ENCODE data around the gene PIK3R6.

PIK3R6 gene, protein sequence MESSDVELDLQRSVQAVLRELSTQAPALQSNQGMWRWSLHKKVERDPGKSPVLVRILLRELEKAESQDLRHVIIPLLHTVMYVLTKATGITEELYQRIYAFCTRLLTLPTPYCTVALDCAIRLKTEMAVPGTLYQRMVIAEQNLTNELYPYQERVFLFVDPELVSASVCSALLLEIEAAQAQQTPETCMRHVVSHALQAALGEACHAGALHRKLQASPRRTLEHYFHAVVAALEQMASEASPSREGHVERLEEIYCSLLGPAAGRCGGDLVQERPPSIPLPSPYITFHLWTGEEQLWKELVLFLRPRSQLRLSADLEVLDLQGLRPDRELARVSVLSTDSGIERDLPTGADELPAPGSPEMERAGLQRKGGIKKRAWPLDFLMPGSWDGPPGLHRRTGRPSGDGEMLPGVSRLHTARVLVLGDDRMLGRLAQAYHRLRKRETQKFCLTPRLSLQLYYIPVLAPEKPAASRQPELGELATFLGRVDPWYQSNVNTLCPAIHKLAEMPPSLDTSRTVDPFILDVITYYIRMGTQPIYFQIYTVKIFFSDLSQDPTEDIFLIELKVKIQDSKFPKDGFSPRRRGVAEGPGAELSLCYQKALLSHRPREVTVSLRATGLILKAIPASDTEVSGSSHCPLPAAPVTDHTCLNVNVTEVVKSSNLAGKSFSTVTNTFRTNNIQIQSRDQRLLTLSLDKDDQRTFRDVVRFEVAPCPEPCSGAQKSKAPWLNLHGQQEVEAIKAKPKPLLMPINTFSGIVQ

DNA sequence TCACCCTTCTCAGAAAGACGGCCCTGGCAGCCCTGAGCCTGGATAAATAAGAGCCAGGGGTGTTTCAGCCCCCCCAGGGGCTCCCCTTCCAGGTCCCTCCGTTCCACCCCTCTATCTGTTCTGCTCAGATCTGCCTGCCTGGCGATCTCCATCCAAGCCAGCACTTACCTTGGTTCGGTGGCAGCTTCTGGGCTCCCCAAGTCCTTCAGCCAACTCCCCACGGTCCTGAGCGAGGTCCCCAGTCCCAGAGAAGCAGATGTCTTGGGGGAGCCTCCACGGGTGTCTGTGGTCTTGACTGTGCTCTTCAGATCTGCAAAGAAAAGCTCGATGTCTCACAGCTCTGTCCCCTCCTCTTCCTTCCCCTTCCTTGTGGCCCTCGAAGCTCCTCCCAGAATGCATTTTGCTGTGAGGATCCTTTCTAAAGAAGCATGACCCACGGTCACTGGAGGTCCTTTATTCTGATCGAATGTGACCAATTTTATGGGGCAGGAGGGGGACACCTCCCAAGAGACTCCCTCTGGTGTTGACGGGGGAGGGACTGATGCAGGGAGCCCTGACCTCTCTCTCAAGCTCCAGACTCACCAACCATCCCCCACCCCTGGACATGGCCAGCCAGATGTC, at the start of gene PIK3R6:
Gene PIK3R6 (minus strand): TSS at position 314 of the 621 bp plus-strand sequence. CDS start 17,880 bp downstream, outside the sequence.
- TF ChIP-seq GATA3 (IDR thresholded peaks at IDR 0.05; ENCODE audit: low read depth, low read length) (no peak), GATA2 (IDR thresholded peaks at IDR 0.05; ENCODE audit: low read depth, low read length) (no peak)

DNA sequence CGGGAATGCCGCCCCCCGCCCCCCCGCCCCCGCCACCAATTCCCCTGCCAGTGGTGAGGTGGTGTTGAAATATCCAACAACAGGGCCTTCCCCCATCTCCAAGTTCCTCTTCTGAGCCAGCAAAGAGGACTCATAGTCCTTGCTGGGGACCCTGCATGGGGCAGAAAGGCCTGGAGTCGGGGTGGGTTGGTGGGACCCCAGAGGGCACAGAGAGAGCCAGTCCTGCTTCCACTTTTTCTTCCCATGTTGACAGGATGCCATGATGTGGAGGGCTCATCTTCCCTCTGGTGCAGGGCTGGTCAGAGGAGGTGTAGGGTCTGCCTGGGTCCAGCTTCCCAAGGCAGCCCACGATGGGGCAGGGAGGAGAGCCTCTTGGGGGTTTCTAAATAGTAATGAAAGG, 49.0 kb upstream of the PIK3R6 start:
- TF ChIP-seq GATA2 (IDR thresholded peaks at IDR 0.05; ENCODE audit: low read depth, low read length) (no peak), GATA3 (IDR thresholded peaks at IDR 0.05; ENCODE audit: low read depth, low read length) (no peak)

DNA sequence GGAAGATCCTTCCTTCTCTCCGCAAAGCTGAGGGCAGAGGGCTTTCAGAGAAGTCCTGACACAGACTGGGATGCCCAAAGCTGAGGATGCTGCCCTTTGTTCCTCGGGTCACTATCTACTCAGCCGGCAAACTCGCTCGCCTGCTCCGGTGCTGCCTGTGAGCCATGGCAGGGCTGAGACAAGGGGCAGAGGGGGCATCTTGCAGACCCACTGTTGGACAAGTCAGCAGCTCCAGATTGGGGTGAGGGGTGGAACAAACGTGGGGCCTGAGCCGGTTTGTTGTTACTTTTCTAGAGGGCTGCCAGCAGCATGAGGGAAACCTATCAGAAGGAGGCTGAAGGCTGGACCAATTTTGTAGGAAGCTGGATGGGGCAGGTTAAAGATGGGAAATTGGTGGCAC, 47.1 kb upstream of the PIK3R6 start:
- TF ChIP-seq GATA3 (IDR thresholded peaks at IDR 0.05; ENCODE audit: low read depth, low read length) (no peak), GATA2 (IDR thresholded peaks at IDR 0.05; ENCODE audit: low read depth, low read length) (no peak)

DNA sequence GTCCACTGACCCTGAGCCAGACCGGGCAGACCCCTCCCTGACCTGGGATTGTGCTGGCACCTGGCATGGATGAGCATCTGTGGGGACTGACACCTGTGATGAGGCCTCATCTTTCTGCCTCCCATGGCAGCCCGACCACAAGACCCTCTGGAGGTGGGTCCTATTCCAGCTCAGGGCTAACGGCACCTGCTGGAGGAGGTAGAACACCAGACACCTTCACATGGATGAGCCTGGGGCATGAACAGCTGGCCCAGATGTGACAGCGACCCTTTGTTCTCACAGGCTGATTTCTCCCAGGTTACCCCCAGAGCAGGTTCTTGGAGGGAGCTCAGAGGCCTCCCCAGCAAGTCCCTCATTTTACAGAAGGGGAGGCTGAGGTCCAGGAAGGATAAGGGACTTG, 46.4 kb upstream of the PIK3R6 start:
- TF ChIP-seq GATA2 (IDR thresholded peaks at IDR 0.05; ENCODE audit: low read depth, low read length) (no peak), GATA3 (IDR thresholded peaks at IDR 0.05; ENCODE audit: low read depth, low read length) (no peak)

DNA sequence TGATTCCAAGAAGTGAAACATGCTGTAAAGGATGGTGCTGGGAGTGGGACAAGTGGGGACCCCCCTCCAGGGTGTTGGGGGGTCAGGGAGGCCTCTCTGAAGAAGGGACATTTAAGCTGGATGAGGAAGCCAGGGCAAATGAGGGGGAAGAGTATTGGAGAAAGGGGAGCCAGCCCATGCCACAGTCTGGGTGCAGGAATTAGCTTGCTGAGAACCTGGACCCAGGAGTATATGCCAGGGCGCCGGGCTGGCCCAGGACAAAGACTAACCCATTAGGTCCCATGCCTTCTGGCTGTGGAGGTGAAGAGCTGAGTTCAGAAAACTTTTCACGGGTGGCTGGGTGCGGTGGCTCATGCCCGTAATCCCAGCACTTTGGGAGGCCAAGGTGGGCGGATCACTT, 45.6 kb upstream of the PIK3R6 start:
- TF ChIP-seq GATA3 (IDR thresholded peaks at IDR 0.05; ENCODE audit: low read depth, low read length) (no peak), GATA2 (IDR thresholded peaks at IDR 0.05; ENCODE audit: low read depth, low read length) (no peak)

DNA sequence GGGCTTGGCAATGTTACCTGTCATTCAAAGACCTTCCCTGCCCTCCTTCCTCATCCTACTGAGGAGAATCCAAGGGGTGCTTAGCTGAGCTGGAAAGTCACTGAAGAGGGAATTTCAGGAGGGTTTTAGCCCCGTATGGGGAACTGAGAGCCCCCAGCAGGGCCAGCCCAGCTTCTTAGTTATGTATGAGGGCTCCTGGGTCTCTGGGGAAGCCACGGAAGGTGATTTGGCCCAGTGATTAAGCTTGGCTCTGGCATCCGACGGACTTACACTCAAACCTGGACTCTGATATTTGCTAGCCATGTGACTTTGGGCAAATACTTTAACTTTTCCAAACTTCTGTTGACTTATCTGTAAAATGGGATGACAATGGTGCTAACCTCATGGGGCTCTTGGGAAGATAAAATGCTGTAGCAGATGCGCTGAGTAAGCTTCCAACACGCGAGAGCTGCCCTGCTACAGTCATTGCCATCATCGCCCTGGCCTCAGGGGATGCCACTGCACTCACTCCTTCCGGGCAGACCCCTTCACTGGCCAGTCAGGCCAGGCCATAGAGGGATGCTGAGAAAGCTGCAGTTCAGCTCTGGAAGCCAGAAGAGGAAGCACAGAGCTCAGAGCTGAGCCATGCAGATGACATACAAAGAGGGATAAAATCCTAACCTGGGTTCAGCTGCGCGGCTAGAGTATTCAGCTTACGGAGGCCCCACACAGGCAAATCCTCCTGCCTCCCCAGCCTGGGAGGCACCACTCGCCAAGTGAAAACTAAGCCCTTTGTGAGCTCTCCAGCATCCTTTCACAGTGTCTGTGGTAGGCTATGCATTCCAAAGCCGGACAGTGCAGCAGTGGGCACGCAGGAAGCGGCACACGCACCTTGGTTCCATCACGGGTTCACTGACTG, 44.9 kb upstream of the PIK3R6 start:
- TF ChIP-seq GATA3 (IDR thresholded peaks at IDR 0.05; ENCODE audit: low read depth, low read length) (no peak), GATA2 (IDR thresholded peaks at IDR 0.05; ENCODE audit: low read depth, low read length) (no peak)

DNA sequence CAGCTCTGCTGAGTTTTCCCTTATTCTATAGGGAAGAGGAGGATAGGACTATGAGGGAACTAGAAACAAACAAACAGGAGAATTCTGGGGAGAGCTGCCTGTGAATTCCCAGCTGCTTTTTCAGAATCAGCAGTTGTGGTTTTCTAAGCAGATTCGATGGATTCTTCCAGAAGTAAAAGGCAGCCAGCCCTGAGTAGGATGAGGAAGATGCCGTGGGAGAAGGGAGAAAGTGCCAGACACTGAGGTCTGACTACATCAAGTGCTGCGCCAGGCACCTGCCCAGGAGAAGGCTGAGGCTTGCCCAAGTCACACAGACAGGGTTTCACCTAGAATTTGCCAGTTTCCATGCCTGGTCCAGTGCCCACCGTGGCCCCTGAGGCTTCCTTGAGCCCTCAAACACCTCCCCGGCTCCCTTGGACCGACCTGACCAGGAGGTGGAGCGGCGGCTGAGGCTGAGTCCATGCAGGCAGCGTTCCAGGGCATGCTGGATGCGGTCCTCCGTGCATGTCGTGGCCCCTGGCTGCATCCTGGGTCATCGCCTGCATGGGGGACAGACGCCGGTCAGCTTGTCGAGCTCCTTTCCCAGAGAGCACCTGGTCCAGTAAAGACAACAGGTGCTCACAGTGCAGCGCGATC, 43.6 kb upstream of the PIK3R6 start:
- TF ChIP-seq GATA2 (IDR thresholded peaks at IDR 0.05; ENCODE audit: low read depth, low read length) = no peak
- TF ChIP-seq GATA3 (IDR thresholded peaks at IDR 0.05; ENCODE audit: low read depth, low read length) = no peak

DNA sequence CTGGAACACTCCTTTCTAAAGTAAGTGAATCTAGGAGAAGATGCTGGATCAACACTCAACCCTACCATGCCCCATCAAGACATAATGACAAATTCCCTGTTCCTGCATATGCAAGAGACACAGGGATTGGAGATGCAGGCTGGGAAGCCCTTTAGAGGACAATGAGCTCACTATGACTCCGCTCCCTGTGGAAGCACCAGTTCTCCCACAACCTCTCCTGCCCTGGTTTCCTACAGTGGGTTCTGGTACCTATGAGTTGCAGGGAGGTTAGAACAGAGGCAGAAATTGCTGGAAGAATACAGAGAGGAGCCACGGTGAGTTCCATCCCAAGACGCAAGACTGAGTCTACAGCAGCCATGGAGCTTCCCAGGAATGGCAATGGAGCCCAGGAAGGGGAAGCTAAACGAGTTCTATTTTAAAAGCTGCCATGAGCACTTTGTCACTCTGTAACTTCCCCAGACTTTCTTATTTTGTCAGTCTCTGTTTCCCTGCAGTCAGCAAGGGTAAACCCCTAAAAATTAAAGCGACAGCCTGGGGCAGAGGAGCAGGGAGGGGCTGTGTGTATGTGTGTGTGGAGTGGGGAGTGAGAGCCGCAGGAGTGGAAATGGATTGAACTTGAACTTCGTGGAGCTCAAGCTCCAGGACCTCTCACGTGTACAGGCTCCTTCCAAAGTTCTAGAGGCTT, 42.3 kb upstream of the PIK3R6 start:
- TF ChIP-seq GATA3 (IDR thresholded peaks at IDR 0.05; ENCODE audit: low read depth, low read length) = no peak
- no peak for TF ChIP-seq GATA2 (IDR thresholded peaks at IDR 0.05; ENCODE audit: low read depth, low read length)

DNA sequence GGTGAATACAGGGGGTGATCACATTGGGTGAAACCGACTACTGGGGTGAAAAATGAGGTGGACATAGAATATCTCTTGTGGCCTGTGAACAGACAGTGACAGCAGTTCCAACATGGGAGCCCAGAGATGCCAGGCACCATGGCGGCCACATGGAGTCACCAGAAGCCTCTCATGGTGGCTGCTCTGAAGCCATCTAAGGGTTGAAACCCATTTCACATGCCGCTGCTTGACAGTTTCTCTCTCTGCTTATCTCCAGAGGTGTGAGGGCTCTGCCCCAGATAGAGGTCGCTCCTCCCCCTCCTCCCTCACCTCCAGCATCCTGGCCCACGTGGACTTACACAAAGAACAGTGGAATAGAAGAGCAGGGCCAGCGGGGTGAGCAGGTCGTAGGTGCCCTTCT, 37.9 kb upstream of the PIK3R6 start:
- TF ChIP-seq GATA3 (IDR thresholded peaks at IDR 0.05; ENCODE audit: low read depth, low read length) (no peak), GATA2 (IDR thresholded peaks at IDR 0.05; ENCODE audit: low read depth, low read length) (no peak)

DNA sequence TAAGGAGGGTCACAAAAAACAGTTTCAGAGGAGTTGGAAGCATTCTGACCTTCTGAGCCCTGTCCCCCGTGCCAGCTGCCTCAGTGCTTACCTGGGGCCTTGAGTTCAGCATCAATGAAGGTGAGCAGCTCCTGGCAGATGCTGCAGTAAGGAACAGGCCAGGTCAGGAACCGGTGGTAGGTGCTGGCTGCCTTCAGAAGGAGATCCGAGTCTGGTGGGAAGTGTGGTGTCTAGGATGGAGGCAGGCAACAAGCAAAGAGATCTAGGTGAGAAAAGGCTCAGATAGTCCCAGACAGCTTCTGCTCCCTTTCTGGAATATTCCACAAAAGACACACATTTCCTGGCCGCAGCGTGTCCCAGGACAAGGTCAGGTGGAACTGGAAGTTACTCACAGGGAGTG, 37.2 kb upstream of the PIK3R6 start:
- TF ChIP-seq GATA2 (IDR thresholded peaks at IDR 0.05; ENCODE audit: low read depth, low read length) = no peak
- TF ChIP-seq GATA3 (IDR thresholded peaks at IDR 0.05; ENCODE audit: low read depth, low read length) = no peak

DNA sequence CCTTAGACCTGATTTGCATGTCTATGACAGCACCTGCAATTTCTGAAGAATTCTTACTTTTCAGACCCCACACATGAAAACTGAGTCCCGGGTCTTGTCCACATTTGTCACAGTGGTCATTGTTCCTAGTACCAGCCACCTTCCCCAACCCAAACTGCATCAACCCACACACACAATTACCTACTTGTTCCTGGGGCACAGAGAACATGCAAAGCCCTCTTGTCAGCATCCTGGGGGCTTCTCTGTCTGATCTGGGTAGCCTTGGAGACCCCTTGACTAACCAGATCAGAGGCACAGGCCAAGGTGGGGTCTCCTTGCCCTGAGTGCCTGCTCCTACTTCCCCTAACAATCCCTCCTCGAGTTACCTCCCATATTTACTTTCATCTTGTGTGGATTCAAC, 36.7 kb upstream of the PIK3R6 start:
- TF ChIP-seq GATA2 (IDR thresholded peaks at IDR 0.05; ENCODE audit: low read depth, low read length) (no peak), GATA3 (IDR thresholded peaks at IDR 0.05; ENCODE audit: low read depth, low read length) (no peak)

DNA sequence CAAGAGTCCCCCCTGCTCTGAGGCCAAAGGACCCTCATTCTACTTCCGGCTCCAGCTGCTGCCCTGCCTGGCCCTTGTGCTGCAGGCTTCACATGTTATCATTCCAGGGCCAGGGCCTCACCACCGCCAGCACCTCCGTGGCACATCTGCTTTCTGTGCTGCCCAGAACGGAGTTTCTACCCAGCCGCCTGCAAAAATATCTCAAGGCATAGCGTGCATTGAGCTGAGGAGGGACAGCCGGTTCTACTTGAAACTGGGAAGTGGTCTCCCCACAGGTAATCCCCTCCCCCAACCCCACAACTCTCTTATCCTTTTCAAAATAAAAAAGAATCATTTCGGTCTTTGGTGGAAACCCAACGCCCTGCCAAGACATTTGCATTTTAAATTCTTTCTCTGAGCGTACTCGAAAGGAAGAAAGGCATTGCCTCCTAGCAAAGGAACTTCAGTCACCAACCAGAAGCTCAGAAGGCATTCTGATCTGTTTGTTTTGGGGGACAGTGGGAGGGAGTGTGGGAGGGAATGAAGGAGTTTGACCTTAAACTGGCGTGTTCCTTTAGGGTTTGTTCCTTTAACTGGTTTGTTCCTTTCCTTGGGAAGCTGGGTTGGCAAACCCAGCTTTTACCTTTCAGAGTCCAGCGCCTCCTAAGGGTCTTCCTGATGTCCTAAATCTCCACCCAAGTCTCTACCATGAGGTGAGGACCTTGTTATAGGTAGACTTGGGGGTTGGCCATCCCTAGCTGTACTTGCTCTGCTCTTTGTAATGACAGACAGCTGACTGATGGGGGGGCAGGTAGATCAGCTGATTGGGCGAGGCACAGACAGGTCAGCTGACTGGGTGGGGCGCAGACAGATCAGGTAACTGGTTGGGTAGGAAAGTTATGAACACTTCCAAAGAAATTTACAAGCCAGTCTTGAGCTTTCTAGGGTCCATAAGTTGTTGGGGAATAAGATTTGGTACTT, 33.4 kb upstream of the PIK3R6 start:
- TF ChIP-seq GATA3 (IDR thresholded peaks at IDR 0.05; ENCODE audit: low read depth, low read length) (no peak), GATA2 (IDR thresholded peaks at IDR 0.05; ENCODE audit: low read depth, low read length) (no peak)

Measured in SH-SY5Y (cell line).